ENCODE results near the gene TSPAN9. TPM values are rescaled to one million over a fixed set of nuclear protein-coding genes. Genes with fewer than 3 reads are reported as not detected.

Gene TSPAN9
- total RNA-seq, 1 experiment from 2014 or later, result 7.7 TPM

- intact Hi-C loops (cut with micrococcal nuclease; ENCODE audit: unreplicated experiment), result no loop called here
- BruUV-seq (replicated peaks), result no TSS peak
- CTCF ChIA-PET, result no interaction called here
Measured at GRCh38 chr12:3263282-3263681, 186.1 kb downstream of the TSPAN9 start.

GRCh38 chr12:3263939-3264922 lies 187.1 kb downstream of the TSPAN9 start:
- BruUV-seq (replicated peaks), result no TSS peak
- CTCF ChIA-PET, result no interaction called here
- no peak overlapping the region for H3K27ac ChIP-seq (ENCODE audit: low read length)
- TF ChIP-seq CTCF (IDR thresholded peaks at IDR 0.05) (no peak), REST (IDR thresholded peaks at IDR 0.05; ENCODE audit: insufficient read depth in 1 of 2, low read depth in 2 of 2, low read length in 1 of 2) (no peak), SIN3A (IDR thresholded peaks at IDR 0.05; ENCODE audit: borderline replicate concordance, insufficient read depth, low read depth, low read length) (no peak), TCF7L2 (IDR thresholded peaks at IDR 0.05; ENCODE audit: low read depth, low read length) (no peak)

More at GRCh38 chr12:3263282-3263681, 186.1 kb downstream of the TSPAN9 start:
- Histone ChIP-seq H3K27ac (ENCODE audit: low read length) (no peak overlapping the region), H3K36me3 (ENCODE audit: control insufficient read depth, insufficient read depth, low read length) (no peaks in the 10 kb centered on the region), H3K4me3 (ENCODE audit: low read depth in 2 of 2, low read length in 2 of 2) (no peak overlapping the region), H3K9me3 (ENCODE audit: control insufficient read depth, insufficient read depth, low read depth, low read length) (no peaks in the 10 kb centered on the region), H3K27me3 (ENCODE audit: control insufficient read depth, insufficient read depth, low read length) (no peaks in the 10 kb centered on the region), H3K4me1 (ENCODE audit: control insufficient read depth, insufficient read depth, low read length) (no peaks in the 10 kb centered on the region)
- TF ChIP-seq SIN3A (IDR thresholded peaks at IDR 0.05; ENCODE audit: borderline replicate concordance, insufficient read depth, low read depth, low read length), result no peak
- TF ChIP-seq TCF7L2 (IDR thresholded peaks at IDR 0.05; ENCODE audit: low read depth, low read length), result no peak
- no peak for TF ChIP-seq REST (IDR thresholded peaks at IDR 0.05; ENCODE audit: insufficient read depth in 1 of 2, low read depth in 2 of 2, low read length in 1 of 2)
- no peak for TF ChIP-seq CTCF (IDR thresholded peaks at IDR 0.05)
- TF ChIP-seq POLR2AphosphoS5 (IDR thresholded peaks at IDR 0.05; ENCODE audit: low read depth, low read length), result no peak
- in situ Hi-C loops (cut with HindIII; ENCODE audit: low pct_unique_long_range_greater_than_20kb, low sequenced_read_pairs), result no loop called here
- POLR2A ChIA-PET, result no interaction called here
- ATAC-seq (no peak), DNase-seq (ENCODE audit: low read depth, low spot score) (no peak)

More at GRCh38 chr12:3263939-3264922, 187.1 kb downstream of the TSPAN9 start:
- DNase-seq (ENCODE audit: low read depth, low spot score), result no peak
- Histone ChIP-seq H3K9me3 (ENCODE audit: control insufficient read depth, insufficient read depth, low read depth, low read length) (no peaks in the 10 kb centered on the region), H3K36me3 (ENCODE audit: control insufficient read depth, insufficient read depth, low read length) (no peaks in the 10 kb centered on the region), H3K4me1 (ENCODE audit: control insufficient read depth, insufficient read depth, low read length) (no peaks in the 10 kb centered on the region), H3K27me3 (ENCODE audit: control insufficient read depth, insufficient read depth, low read length) (no peaks in the 10 kb centered on the region), H3K4me3 (ENCODE audit: low read depth in 2 of 2, low read length in 2 of 2) (no peak overlapping the region)
- intact Hi-C loops (cut with micrococcal nuclease; ENCODE audit: unreplicated experiment), result no loop called here
- in situ Hi-C loops (cut with HindIII; ENCODE audit: low pct_unique_long_range_greater_than_20kb, low sequenced_read_pairs), result no loop called here
- POLR2A ChIA-PET, result no interaction called here
- ATAC-seq, result no peak
